ENCODE results near the gene ALDH18A1.
"Not testable (repeated sequence)": the region's sequence is repeated elsewhere in the genome, so short reads cannot be mapped to it uniquely, and the experiment has no call there.

Gene ALDH18A1

GRCh38 chr10:95656291-95657164 lies at the start of gene ALDH18A1:
Gene ALDH18A1 (minus strand): TSS chr10:95656711. CDS start chr10:95653377, 3,334 bp downstream.
- DNase-seq = peak; percentile 54

- no peak for DNase-seq
Observed at GRCh38 chr10:95698415-95698814, 41.9 kb upstream of the ALDH18A1 start.

GRCh38 chr10:95697429-95697828 lies 40.9 kb upstream of the ALDH18A1 start:
- no peak for DNase-seq

DNA sequence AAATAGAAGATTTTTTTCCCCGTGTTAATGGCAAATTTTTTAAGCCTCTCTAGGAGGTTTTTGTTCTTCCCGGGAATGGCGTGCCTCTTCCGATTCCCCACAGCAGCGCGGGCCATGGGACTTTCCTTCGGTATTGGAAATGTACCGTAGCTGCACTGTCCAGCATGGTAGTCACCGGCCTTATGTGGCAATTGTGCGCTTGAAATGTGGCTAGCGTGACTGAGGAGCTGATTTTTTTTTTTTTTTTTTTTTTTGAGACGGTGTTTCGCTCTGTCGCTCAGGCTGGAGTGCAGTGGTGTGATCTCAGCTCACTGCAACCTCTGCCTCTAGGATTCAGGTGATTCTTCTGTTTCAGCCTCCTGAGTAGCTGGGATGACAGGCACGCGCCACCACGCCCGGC lies 38.2 kb upstream of the ALDH18A1 start:
- no peak for DNase-seq

DNA sequence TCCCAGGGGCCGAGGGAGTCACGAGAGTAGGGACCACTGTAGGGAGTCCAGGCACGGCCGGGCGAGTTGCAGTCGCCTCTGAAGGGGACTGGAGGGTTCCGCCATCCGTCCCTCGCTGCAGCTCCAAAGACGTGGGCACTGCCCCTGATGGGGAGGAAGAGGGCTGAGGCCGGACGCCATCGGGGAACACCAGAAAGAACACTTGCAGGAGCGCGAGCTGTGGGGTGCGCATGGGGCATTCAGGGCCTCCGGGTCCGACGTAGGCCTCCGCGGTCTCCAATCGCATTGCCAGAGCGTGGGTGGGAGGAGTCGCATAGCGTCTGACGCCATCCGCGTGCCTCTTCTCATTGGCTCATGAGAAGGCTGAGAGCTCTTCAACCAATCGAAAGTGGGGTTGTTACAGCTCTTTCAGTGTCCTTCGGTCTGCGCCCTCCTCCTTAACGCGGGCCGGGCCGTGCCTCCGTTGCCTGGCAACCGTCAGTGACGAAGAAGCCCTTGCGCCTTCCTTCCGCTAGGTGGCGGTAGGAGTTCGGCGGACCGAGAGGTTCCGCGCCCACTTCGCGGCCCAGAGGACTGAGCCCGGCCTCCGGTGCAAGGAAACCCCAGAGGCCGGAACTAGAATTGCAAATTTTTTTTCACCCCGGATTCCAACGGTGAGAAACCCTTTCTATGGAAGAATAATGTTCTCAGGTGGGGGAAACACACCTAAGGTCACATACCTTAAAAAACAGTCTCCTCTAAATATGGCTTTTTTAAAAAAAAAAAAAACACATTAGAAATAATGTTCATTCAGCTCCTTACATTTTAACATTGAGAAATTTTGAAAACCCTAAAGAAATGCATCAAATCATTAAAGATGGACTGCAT lies 37.4 kb upstream of the ALDH18A1 start, which contains the start of gene TCTN3:
TSS of gene TCTN3 (minus strand) at position 260 of the 867 bp plus-strand sequence. CDS start at position 232, 28 bp downstream.
- DNase-seq = peak; percentile 96

DNA sequence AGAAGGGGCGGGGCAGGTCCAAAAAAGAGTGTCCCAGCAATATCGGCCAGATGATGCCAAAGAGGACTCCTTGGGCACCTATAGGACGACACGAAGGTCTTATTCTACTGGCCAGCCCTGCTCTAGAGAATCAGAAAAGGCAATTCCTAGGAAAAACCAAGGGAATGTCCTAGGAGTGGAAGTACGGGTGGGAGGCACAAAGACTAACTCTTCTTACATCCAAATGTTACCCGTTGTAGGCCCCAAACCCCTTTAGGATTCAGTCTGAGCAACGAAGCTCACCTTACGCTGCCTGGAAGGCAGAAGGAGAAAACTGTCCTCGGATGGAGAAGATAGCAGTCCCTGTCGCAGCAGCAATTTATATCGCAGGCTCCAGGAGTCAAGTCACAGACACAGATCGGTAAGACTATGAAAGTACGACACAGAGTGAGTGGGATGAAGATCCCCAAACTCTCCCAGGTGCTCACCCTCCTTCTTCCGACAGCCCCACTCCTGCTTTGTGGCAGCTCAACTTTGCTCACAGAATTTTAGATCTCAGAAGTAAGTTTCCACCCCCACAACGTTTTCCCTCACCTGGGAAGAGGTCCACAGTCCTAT lies 36.7 kb upstream of the ALDH18A1 start:
- no peak for DNase-seq

DNA sequence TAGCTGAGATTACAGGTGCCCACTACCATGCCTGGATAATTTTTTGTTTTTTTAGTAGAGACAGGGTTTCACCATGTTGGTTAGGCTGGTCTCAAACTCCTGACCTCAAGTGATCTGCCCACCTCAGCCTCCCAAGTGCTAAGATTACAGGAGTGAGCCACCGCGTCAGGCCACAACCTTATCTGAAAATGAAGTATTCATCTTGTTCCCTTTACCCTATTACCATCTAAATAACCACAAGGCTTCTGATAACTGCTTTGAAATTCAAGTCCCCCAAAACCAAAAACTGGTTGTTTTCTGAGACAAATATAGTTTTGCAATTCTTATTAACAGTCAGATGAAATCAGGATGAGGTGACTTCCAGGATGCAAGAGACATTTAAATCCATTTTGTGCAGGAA lies 34.8 kb upstream of the ALDH18A1 start:
- no peak for DNase-seq

DNA sequence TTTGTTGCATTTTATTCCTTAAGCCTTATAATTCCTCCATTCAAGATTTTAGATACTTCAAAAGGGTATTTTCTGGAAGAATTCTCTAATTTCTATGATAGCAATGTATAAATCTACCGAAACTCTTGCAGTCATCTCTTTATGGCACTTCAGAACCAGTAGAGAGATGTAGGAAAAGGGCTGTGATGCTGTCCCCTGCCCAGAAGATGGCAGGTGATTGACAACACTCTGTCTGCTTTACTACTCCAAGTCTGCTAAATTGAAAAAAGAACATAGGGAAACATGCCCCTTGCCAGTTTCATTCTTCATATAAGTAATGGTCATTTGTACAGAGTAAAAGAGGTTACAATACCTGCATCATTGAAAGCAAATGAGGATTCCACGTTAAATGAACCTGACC lies 32.1 kb upstream of the ALDH18A1 start:
- no peak for DNase-seq

- no peak for DNase-seq
Observed at GRCh38 chr10:95683966-95684365, 27.5 kb upstream of the ALDH18A1 start.

DNA sequence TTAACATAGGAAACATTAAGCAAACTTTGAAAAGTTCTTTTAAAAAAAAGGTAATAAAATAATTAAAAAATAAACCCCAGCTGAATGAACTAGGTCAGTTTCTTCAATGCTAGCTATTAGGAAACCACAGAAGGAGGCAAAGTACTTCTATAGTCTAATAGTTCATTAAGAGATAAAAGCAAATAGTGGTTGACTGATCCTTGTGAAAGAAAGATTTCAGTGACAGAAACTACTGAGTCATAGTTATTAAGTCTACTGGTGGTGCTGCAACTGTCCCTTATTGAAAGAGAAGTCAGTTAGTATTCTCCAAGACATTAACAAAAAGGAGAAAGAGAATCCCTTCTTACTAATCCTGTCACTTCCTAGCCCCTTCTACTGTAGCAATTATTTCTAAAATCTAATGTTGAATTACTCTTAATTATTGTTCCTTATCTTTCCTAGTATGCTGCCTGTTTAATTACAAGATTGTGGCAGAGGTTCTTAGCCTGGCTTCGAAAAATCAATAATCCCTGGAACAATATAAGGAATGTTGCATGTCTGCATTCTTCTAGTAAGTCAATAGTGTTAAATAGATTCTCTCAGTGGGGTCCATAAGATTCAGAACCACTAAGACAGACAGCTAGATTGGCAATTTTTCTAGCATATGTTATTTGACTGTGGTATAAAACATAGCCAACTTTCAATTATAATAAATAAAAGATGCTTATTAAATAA lies 19.0 kb upstream of the ALDH18A1 start:
- no peak for DNase-seq

DNA sequence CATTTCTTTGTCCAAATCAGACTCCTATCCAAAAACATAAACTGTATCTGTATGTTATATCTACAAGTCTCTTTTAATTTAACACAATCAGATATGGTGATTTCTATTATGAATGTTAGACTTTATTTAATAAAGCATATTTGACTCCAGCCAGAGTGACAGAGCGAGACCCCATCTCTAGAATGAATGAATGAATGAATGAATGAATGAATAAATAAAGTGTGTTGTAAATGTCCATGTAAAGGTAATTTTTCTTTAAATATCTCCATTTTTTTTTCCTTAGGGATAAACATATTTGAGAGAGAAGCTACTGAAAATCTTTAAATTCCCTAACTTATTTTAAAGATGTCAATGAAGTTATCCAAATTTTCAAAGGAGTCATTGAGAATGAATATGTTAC lies 18.1 kb upstream of the ALDH18A1 start:
- no peak for DNase-seq

DNA sequence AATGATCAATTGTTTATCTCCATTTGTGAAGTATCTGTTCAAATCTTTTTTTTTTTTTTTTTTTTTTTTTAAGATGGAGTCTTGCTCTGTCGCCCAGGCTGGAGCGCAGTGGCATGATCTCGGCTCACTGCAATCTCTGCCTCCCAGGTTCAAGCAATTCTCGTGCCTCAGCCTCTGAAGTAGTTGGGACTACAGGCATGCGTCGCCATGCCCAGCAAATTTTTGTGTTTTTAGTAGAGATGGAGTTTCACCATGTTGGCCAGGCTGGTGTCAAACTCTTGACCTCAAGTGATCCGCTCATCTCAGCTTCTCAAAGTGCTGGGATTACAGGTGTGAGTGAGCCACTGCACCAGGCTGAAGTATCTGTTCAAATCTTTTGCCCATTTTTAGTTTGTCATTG lies 16.1 kb upstream of the ALDH18A1 start:
- not testable (repeated sequence) for DNase-seq

GRCh38 chr10:95664543-95664942 lies 8.0 kb upstream of the ALDH18A1 start:
- no peak for DNase-seq

GRCh38 chr10:95663496-95663895 lies 7.0 kb upstream of the ALDH18A1 start:
- no peak for DNase-seq

DNA sequence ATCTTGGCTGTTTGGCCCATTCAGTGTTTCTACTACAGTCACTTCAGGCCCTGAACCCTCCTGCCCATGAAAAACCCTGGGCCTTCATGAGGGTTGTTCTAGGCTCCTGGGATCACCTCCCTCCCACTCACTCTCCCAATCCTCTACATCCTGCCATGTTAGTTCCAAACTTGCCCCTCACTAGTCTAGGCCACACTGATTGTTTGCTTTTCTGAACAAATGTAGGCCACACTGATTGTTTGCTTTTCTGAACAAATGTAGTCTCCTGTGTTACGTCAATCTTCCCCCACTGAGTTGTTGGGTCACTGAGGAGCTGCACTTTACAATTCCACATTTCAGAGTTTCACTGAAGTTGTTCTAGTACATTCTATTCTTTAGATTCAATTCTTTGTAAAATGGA lies 5.3 kb upstream of the ALDH18A1 start:
- no peak for DNase-seq

DNA sequence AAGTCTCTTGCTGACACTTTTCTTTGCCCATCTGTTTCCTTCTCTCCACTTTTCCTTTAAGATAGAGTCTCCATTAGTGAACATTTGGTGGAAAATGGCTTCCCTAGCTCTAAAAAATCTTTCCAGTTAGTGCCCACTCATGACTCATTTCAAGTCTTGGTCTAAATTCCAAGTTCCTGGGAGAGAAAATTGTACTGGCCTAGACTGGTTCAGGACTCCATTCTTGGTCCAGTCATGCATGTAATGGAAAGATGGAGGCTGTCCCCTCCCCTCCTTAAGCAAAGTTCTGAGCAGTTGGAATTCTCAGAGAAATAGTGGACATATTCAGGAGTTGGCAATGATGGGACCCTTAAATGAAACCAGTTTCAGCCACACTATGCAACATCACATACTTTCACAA lies 3.8 kb upstream of the ALDH18A1 start:
- DNase-seq = no peak

DNA sequence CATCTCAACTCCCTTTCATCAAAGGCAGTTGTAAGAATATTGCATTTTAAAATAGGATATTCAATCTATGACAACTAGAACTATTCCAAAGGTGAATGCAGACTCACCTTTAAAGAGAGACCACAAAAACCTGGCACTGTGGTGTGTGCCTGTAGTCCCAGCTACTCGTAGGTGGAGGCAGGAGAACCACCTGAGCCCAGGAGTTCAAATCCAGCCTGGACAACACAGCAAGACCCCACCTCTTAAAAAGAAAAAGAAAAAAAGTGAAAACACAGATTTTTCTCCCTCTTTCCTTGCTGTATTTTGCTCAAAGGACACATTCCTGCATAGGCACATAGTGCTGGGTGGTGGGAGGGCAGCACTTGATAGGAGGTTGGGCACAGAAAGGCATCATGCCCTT lies 739 bp upstream of the ALDH18A1 start:
- DNase-seq = no peak

GRCh38 chr10:95655571-95656290 lies 780 bp downstream of the ALDH18A1 start:
- DNase-seq = no peak

DNA sequence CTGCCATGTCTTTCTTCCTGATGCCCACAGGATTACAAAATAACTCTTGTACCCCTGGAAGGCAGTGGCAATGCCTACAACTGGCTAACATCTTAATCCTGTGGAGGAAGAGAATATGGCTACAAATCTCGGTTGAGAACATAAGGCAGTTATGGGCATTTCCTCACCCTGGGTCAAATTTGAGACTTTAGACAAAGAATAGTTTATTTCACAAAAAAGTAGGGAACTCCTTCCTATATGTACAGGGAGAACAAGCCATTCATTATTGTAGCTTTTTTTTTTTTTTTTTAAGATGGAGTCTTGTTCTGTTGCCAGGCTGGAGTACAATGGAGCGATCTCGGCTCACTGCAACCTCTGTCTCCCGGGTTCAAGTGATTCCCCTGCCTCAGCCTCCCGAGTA lies 2.6 kb downstream of the ALDH18A1 start:
- DNase-seq = no peak

- DNase-seq = no peak
Observed at GRCh38 chr10:95651346-95652060, 5.0 kb downstream of the ALDH18A1 start.

- no peak for DNase-seq
Observed at GRCh38 chr10:95650232-95650631, 6.3 kb downstream of the ALDH18A1 start.

Measured in NCI-H1105 treated with DMSO at 0.1 percent for 48 hours (cell line).